K562 (cell line): ENCODE data around the gene DPY30. TPM values are rescaled to one million over a fixed set of nuclear protein-coding genes. Genes with fewer than 3 reads are reported as not detected.

Experiments
- CHAMP1 ChIP-seq: fragments of 450-650 bp; IDR thresholded peaks from 2 replicates; pipeline ENCODE4 v1.6.1; 2016; ENCODE audit warnings: mild to moderate bottlenecking
- CXXC5 ChIP-seq: fragments of 250-450 bp; sonication (Bioruptor Pico); IDR thresholded peaks from 2 replicates; pipeline ENCODE4 v1.8.0; 2022; ENCODE audit warnings: inconsistent platforms, mild to moderate bottlenecking, moderate library complexity
- E2F1 ChIP-seq: sonication (generic); formaldehyde crosslinking; IDR thresholded peaks from 2 replicates; pipeline ENCODE4 v1.8.1; 2023; ENCODE audit warnings: mild to moderate bottlenecking, missing genetic modification reagents, moderate library complexity
- EGR1 ChIP-seq: fragments of 450-650 bp; conservative IDR thresholded peaks from 2 replicates; pipeline ENCODE4 v1.6.1; 2017; ENCODE audit warnings: mild to moderate bottlenecking
- FOXK2 ChIP-seq, 2 experiments: fragments of 450-650 bp; IDR thresholded peaks in 1 of 2; conservative IDR thresholded peaks in 1 of 2; 2 replicates each; pipeline ENCODE4 v1.6.1; 2016; ENCODE audit warnings: low read depth in 2 of 2, mild to moderate bottlenecking in 1 of 2
- GABPB1 ChIP-seq: sonication (generic); formaldehyde crosslinking; IDR thresholded peaks from 2 replicates; pipeline ENCODE4 v1.8.0; 2022; ENCODE audit warnings: mild to moderate bottlenecking, missing genetic modification reagents
- GTF2A2 ChIP-seq: IDR thresholded peaks from 2 replicates; pipeline ENCODE4 v1.6.1; 2016; ENCODE audit warnings: mild to moderate bottlenecking, missing genetic modification characterization, missing compliant biosample characterization
- MAZ ChIP-seq, 2 experiments: fragments of 450-650 bp in 1 of 2; sonication (generic) in 1 of 2; formaldehyde crosslinking; IDR thresholded peaks in 1 of 2; conservative IDR thresholded peaks in 1 of 2; 2 replicates each; pipeline versions ENCODE4 v1.4.0 to v1.5.0; 2020; ENCODE audit warnings: mild to moderate bottlenecking in 1 of 2, missing genetic modification reagents in 1 of 2
- MLLT1 ChIP-seq, 2 experiments: fragments of 450-650 bp; IDR thresholded peaks; 2 replicates each; pipeline ENCODE4 v1.6.1; 2016
- MNT ChIP-seq, 2 experiments: fragments of 450-650 bp; conservative IDR thresholded peaks; 2 replicates each; pipeline ENCODE4 v1.6.1; 2017; ENCODE audit warnings: mild to moderate bottlenecking in 2 of 2, moderate library complexity in 2 of 2
- NR3C1 ChIP-seq: sonication (generic); formaldehyde crosslinking; IDR thresholded peaks from 2 replicates; pipeline ENCODE4 v1.8.1; 2022; ENCODE audit warnings: missing genetic modification reagents
- NRF1 ChIP-seq, 2 experiments: fragments of 450-650 bp; IDR thresholded peaks in 1 of 2; conservative IDR thresholded peaks in 1 of 2; 2 replicates each; pipeline ENCODE4 v1.6.1; 2014; ENCODE audit warnings: mild to moderate bottlenecking in 2 of 2
- RBM39 ChIP-seq: fragments of 200-400 bp; formaldehyde crosslinking; optimal IDR thresholded peaks from 2 replicates; pipeline ENCODE3; 2018; ENCODE audit warnings: low read depth, low read length
- SRF ChIP-seq, 2 experiments: fragments of 250-450, 450-650 bp in 1 of 2; sonication (Bioruptor Pico) in 1 of 2; sonication (generic) in 1 of 2; formaldehyde crosslinking; IDR thresholded peaks; 2 replicates each; pipeline versions ENCODE4 v1.5.0 to v1.5.1; 2020 to 2022; ENCODE audit warnings: mild to moderate bottlenecking in 1 of 2, missing genetic modification reagents in 1 of 2
- STAT6 ChIP-seq: sonication (generic); formaldehyde crosslinking; IDR thresholded peaks from 2 replicates; pipeline ENCODE4 v1.8.1; 2023; ENCODE audit warnings: mild to moderate bottlenecking, missing genetic modification reagents
- TCF3 ChIP-seq: sonication (generic); formaldehyde crosslinking; IDR thresholded peaks from 2 replicates; pipeline ENCODE4 v1.4.0; 2020; ENCODE audit warnings: mild to moderate bottlenecking, missing genetic modification reagents
- polyA plus RNA-seq, 8 experiments: library from polyadenylated mRNA; depleted of rRNA in 4 of 8; stranded (reverse) in 5 of 8; unstranded in 3 of 8; fragments of >200 nt; fragmentation: Nextera tagmentation in 2 of 8; fragmentation: Illumina TruSeq in 1 of 8; extraction: Ambion mirVana in 2 of 8; extraction: Trizol in 1 of 8; gene quantifications; 2 replicates each; pipeline versions ENCODE4 v1.2.1 to v1.2.3, GENCODE V29; 2011 to 2014; ENCODE audit warnings: inconsistent platforms in 1 of 8, missing spikeins in 1 of 8
- total RNA-seq, 7 experiments: library from RNA; depleted of rRNA in 6 of 7; stranded (reverse); fragments of >200 nt in 6 of 7; fragmentation: Illumina TruSeq in 2 of 7; extraction: Trizol in 2 of 7; gene quantifications; 2 replicates each; pipeline versions ENCODE4 v1.2.1 to v1.2.3, GENCODE V29; 2011 to 2021; ENCODE audit warnings: low replicate concordance in 1 of 7

DPY30 gene
- total and polyA plus RNA-seq, 9 of the 15 experiments (the other 6 are each of a cell fraction or from before 2014, with no cell fraction given): 64.6 to 402 (median 116) TPM

- TF ChIP-seq CHAMP1 (peak; percentile 13; the same call in 1 of the 2 replicates), NR3C1 (CRISPR knock-in tag) (no peak), RBM39 (peak; percentile 29), FOXK2 (conservative IDR thresholded peaks at IDR 0.05 in 1 of 2, IDR thresholded peaks at IDR 0.05 in 1 of 2; ENCODE audit: low read depth in 2 of 2) (0 out of 4 replicates have a peak, but pooled peaks of 1 of the 2 experiments have one; percentile 42), STAT6 (CRISPR knock-in tag) (peak; percentile 87; the same call in 1 of the 2 replicates), MAZ (CRISPR knock-in tag; conservative IDR thresholded peaks at IDR 0.05 in 1 of 2, IDR thresholded peaks at IDR 0.05 in 1 of 2) (peak; percentile 72 to 75; a peak in 3 of 4 replicates), GABPB1 (peak; percentile 57; the same call in 1 of the 2 replicates), CXXC5 (peak; percentile 59), SRF (CRISPR knock-in tag; IDR thresholded peaks at IDR 0.05) (peak in 1 of 2 experiments; percentile 52; a peak in 1 of 4 replicates), MLLT1 (IDR thresholded peaks at IDR 0.05) (peak in 1 of 2 experiments; percentile 99; a peak in 2 of 4 replicates), GTF2A2 (tag) (no peak), MNT (conservative IDR thresholded peaks at IDR 0.05) (peak; percentile 56 to 79; a peak in 3 of 4 replicates), EGR1 (peak; percentile 51; the same call in 1 of the 2 replicates), E2F1 (CRISPR knock-in tag) (0 out of 2 replicates have a peak, but pooled peaks have one; percentile 44), NRF1 (conservative IDR thresholded peaks at IDR 0.05 in 1 of 2, IDR thresholded peaks at IDR 0.05 in 1 of 2) (peak; percentile 93 to 94), TCF3 (CRISPR knock-in tag) (no peak)
Measured at GRCh38 chr2:32039447-32040219, at the start of gene DPY30 (continued).
